Colonic mucosa (tissue), 4 donors: ENCODE measurements around the gene P2RY12. TPM values are rescaled to one million over a fixed set of nuclear protein-coding genes. Genes with fewer than 3 reads are reported as not detected.

Experiments used
- DNase-seq: peaks from one replicate; pipeline ENCODE4 v3.0.0-alpha.2; 2020
- H3K27ac ChIP-seq: fragments of 200-600 bp; one replicate; pipeline ENCODE4 v1.8.0; 2021
- H3K27me3 ChIP-seq: fragments of 200-600 bp; one replicate; pipeline ENCODE4 v1.8.0; 2021
- H3K36me3 ChIP-seq: fragments of 200-600 bp; one replicate; pipeline ENCODE4 v1.8.0; 2021
- H3K4me1 ChIP-seq: fragments of 200-600 bp; one replicate; pipeline ENCODE4 v1.8.0; 2021; ENCODE audit warnings: mild to moderate bottlenecking
- H3K4me3 ChIP-seq: fragments of 200-600 bp; one replicate; pipeline ENCODE4 v1.8.0; 2021
- H3K9ac ChIP-seq, 2 donors: one replicate each; pipeline ENCODE4 v1.7.0; 2013; ENCODE audit warnings: control low read depth in 2 of 2, low read depth in 2 of 2, low read length in 2 of 2
- H3K9me3 ChIP-seq: fragments of 200-600 bp; one replicate; pipeline ENCODE4 v1.8.0; 2021
- CTCF ChIP-seq: fragments of 200-600 bp; IDR thresholded peaks from one replicate; pipeline ENCODE4 v1.8.0; 2022; ENCODE audit warnings: antibody characterized with exemption, mild to moderate bottlenecking
- intact Hi-C: fragments of 100-400 bp; cut with DNase I; formaldehyde crosslinking; loops from one replicate; pipeline ENCODE4 v1.14.1; 2022
- total RNA-seq, 2 donors: library from RNA; stranded (reverse); fragmentation: NEBNext Ultra II Directional in 1 of 2; extraction: Animal tissue kit (Norgen Biotek cat#: 25700) in 1 of 2; gene quantifications; one replicate each; pipeline ENCODE4 v1.2.1, GENCODE V29; 2021
- donor health status: healthy.
- donor health status: DM: no; HTN: no; CAD: no.
- donor health status: DM: no; HTN: no; CAD: no.

P2RY12 gene
- total RNA-seq, 2 donors from 2014 or later, result 0.17 to 0.72 TPM

GRCh38 chr3:151386056-151386455 is 1.5 kb upstream of the P2RY12 start:
- intact Hi-C loops, result no loop called here
- TF ChIP-seq CTCF, result no peak
- DNase-seq, result no peak
- Histone ChIP-seq H3K27ac (no peak overlapping the region), H3K9ac (no peak overlapping the region), H3K27me3 (no peaks in the 10 kb centered on the region), H3K4me3 (no peak overlapping the region), H3K4me1 (no peaks in the 10 kb centered on the region), H3K9me3 (no peaks in the 10 kb centered on the region), H3K36me3 (no peaks in the 10 kb centered on the region)

GRCh38 chr3:151383956-151384355 is 597 bp downstream of the P2RY12 start:
- intact Hi-C loops, result no loop called here
- no peak for DNase-seq
- no peak overlapping the region for H3K9ac ChIP-seq
- TF ChIP-seq CTCF, result no peak
- no peaks in the 10 kb centered on the region for H3K36me3 ChIP-seq
- no peak overlapping the region for H3K4me3 ChIP-seq
- no peaks in the 10 kb centered on the region for H3K4me1 ChIP-seq
- H3K9me3 ChIP-seq, result no peaks in the 10 kb centered on the region
- no peaks in the 10 kb centered on the region for H3K27me3 ChIP-seq
- H3K27ac ChIP-seq, result peak overlapping the region; percentile 18

- Histone ChIP-seq H3K27ac (peak overlapping the region; percentile 46), H3K9ac (no peak overlapping the region), H3K9me3 (no peaks in the 10 kb centered on the region), H3K27me3 (no peaks in the 10 kb centered on the region), H3K4me1 (no peaks in the 10 kb centered on the region), H3K4me3 (no peak overlapping the region), H3K36me3 (no peaks in the 10 kb centered on the region)
- DNase-seq, result no peak
- TF ChIP-seq CTCF, result no peak
- intact Hi-C loops, result no loop called here
These were observed 1.4 kb downstream of the P2RY12 start for GRCh38 chr3:151383111-151383510.

- Histone ChIP-seq H3K27ac (peak overlapping the region; percentile 46), H3K9ac (no peak overlapping the region), H3K4me1 (no peaks in the 10 kb centered on the region), H3K36me3 (no peaks in the 10 kb centered on the region), H3K27me3 (no peaks in the 10 kb centered on the region), H3K4me3 (no peak overlapping the region), H3K9me3 (no peaks in the 10 kb centered on the region)
- peak; percentile 20 for DNase-seq
- no peak for TF ChIP-seq CTCF
- intact Hi-C loops, result no loop called here
These were observed 1.9 kb downstream of the P2RY12 start for GRCh38 chr3:151382671-151383070.

- no peak overlapping the region for H3K9ac ChIP-seq
- DNase-seq, result peak; percentile 38
- intact Hi-C loops, result no loop called here
- TF ChIP-seq CTCF, result no peak
- no peak overlapping the region for H3K4me3 ChIP-seq
- no peaks in the 10 kb centered on the region for H3K36me3 ChIP-seq
- no peaks in the 10 kb centered on the region for H3K27me3 ChIP-seq
- no peaks in the 10 kb centered on the region for H3K4me1 ChIP-seq
- H3K9me3 ChIP-seq, result no peaks in the 10 kb centered on the region
- H3K27ac ChIP-seq, result no peak overlapping the region
These were observed 5.3 kb downstream of the P2RY12 start for GRCh38 chr3:151379083-151379734.
